IMR-90 (cell line): ENCODE data around the gene PPFIA2.
"Not testable (repeated sequence)": the region's sequence is repeated elsewhere in the genome, so short reads cannot be mapped to it uniquely, and the experiment has no call there.

Experiments used
- BHLHE40 ChIP-seq: fragments of 150-350 bp; IDR thresholded peaks from 2 replicates; pipeline ENCODE4 v1.6.1; 2016; ENCODE audit warnings: mild to moderate bottlenecking, low read depth, low read length
- CEBPB ChIP-seq: IDR thresholded peaks from 2 replicates; pipeline ENCODE4 v1.6.1; 2012; ENCODE audit warnings: low read depth, low read length, improper control_type of control experiment
- CHD1 ChIP-seq: IDR thresholded peaks from 2 replicates; pipeline ENCODE4 v1.6.1; 2012; ENCODE audit warnings: low read depth, low read length, improper control_type of control experiment
- CTCF ChIP-seq: conservative IDR thresholded peaks from 2 replicates; pipeline ENCODE4 v1.5.1; 2012; ENCODE audit warnings: mild to moderate bottlenecking, low read depth, low read length, improper control_type of control experiment
- ELK1 ChIP-seq: fragments of 150-350 bp; IDR thresholded peaks from 2 replicates; pipeline ENCODE4 v1.6.1; 2016; ENCODE audit warnings: low read depth, mild to moderate bottlenecking, low read length, moderate library complexity, borderline replicate concordance
- FOS ChIP-seq: fragments of 150-350 bp; IDR thresholded peaks from 2 replicates; pipeline ENCODE4 v1.6.1; 2016; ENCODE audit warnings: low read depth, low read length
- MAFK ChIP-seq: IDR thresholded peaks from 2 replicates; pipeline ENCODE4 v1.6.1; 2012; ENCODE audit warnings: low read depth, low read length, improper control_type of control experiment
- MAZ ChIP-seq: IDR thresholded peaks from 2 replicates; pipeline ENCODE4 v1.6.1; 2012; ENCODE audit warnings: low read depth, mild to moderate bottlenecking, low read length, improper control_type of control experiment, moderate library complexity, borderline replicate concordance
- POLR2A ChIP-seq: IDR thresholded peaks from 2 replicates; pipeline ENCODE4 v1.6.1; 2012; ENCODE audit warnings: mild to moderate bottlenecking, low read depth, low read length
- RAD21 ChIP-seq: IDR thresholded peaks from 2 replicates; pipeline ENCODE4 v1.6.1; 2012; ENCODE audit warnings: low read length, improper control_type of control experiment
- RCOR1 ChIP-seq: IDR thresholded peaks from 2 replicates; pipeline ENCODE4 v1.6.1; 2012; ENCODE audit warnings: mild to moderate bottlenecking, low read length, improper control_type of control experiment; ENCODE audit not compliant: insufficient replicate concordance
- RFX5 ChIP-seq: IDR thresholded peaks from 2 replicates; pipeline ENCODE4 v1.8.0; 2012; ENCODE audit warnings: low read depth, mild to moderate bottlenecking, low read length, moderate library complexity
- SMC3 ChIP-seq: fragments of 150-350 bp; IDR thresholded peaks from 2 replicates; pipeline ENCODE4 v1.6.1; 2016; ENCODE audit warnings: low read depth, mild to moderate bottlenecking, antibody characterized with exemption, low read length, moderate library complexity
- USF2 ChIP-seq: fragments of 150-350 bp; IDR thresholded peaks from 2 replicates; pipeline ENCODE4 v1.6.1; 2017; ENCODE audit warnings: mild to moderate bottlenecking, antibody characterized with exemption, low read length, low read depth

GRCh38 chr12:81590703-81591102 lies 168.4 kb downstream of the PPFIA2 start:
- TF ChIP-seq RFX5, FOS, CTCF, POLR2A, RAD21, SMC3, CEBPB, MAFK, BHLHE40, USF2, ELK1, RCOR1, CHD1, MAZ: not testable (repeated sequence)
